ENCODE data around the gene PGAP6. TPM values are rescaled to one million over a fixed set of nuclear protein-coding genes. Genes with fewer than 3 reads are reported as not detected.
"Not testable (repeated sequence)": the region's sequence is repeated elsewhere in the genome, so short reads cannot be mapped to it uniquely, and the experiment has no call there.

PGAP6 gene
- total and polyA plus RNA-seq, 2 of the 13 experiments (the other 11 are each of a cell fraction or from before 2014, with no cell fraction given) = 52.7 to 136 TPM

DNA sequence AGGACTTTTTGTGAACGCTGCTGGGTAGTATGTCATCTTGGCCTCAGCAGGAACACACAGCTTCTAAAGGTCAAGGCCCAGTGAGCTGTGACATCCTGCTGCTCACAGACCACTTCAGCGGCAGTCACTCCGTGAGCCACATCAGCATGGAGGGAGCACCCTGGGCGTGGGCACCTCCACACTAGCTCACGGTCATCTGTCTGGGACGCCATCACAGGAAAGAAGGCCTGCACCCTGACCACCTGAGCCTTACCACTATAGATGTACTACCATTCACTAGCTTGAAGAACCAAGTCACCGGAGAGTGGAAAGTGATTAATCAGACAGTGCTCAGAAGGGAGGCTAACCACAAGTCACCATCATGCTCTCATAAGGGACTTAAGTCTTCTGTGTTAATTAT, 32.6 kb downstream of the PGAP6 start (continued):
- TF ChIP-seq, protein P1, sequence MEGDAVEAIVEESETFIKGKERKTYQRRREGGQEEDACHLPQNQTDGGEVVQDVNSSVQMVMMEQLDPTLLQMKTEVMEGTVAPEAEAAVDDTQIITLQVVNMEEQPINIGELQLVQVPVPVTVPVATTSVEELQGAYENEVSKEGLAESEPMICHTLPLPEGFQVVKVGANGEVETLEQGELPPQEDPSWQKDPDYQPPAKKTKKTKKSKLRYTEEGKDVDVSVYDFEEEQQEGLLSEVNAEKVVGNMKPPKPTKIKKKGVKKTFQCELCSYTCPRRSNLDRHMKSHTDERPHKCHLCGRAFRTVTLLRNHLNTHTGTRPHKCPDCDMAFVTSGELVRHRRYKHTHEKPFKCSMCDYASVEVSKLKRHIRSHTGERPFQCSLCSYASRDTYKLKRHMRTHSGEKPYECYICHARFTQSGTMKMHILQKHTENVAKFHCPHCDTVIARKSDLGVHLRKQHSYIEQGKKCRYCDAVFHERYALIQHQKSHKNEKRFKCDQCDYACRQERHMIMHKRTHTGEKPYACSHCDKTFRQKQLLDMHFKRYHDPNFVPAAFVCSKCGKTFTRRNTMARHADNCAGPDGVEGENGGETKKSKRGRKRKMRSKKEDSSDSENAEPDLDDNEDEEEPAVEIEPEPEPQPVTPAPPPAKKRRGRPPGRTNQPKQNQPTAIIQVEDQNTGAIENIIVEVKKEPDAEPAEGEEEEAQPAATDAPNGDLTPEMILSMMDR (CRISPR knock-in tag; IDR thresholded peaks at IDR 0.05) = 0 out of 2 replicates have a peak, but pooled peaks have one; percentile 3
- TF ChIP-seq POLR2AphosphoS5 (IDR thresholded peaks at IDR 0.05; ENCODE audit: low read depth, low read length) (peak; percentile 30; the same call in 1 of the 2 replicates), ZFX (CRISPR knock-in tag; IDR thresholded peaks at IDR 0.05; ENCODE audit: low read depth) (0 out of 2 replicates have a peak, but pooled peaks have one; percentile 16), SAFB2 (CRISPR knock-in tag; IDR thresholded peaks at IDR 0.05; ENCODE audit: borderline replicate concordance, low read depth) (no peak), POLR2A (IDR thresholded peaks at IDR 0.05; ENCODE audit: insufficient read depth in 1 of 2, low read depth in 2 of 2, low read length in 2 of 2) (peak in 1 of 2 experiments; percentile 42; a peak in 1 of 4 replicates)

DNA sequence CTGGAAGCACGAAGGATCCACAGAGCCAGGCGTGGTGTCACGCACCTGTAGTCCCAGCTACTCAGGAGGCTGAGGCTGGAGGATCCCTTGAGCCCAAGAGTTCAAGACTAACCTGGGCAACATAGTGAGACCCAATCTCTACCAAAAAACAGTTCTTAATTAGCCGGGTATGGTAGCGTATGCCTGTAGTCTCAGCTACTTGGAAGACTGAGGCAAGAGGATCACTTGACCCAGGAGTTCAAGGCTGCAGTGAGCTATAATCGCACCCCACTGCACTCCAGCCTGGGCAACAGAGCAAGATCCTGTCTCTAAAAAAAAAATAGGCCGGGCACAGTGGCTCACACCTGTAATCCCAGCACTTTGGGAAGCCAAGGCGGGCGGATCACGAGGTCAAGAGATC, 33.3 kb downstream of the PGAP6 start:
- H3K9me3 ChIP-seq (ENCODE audit: low read length); in situ Hi-C loops (cut with HindIII; ENCODE audit: extremely low pct_ligation_motif_present, low pct_unique_long_range_greater_than_20kb); H3K4me2 ChIP-seq (ENCODE audit: low read depth, low read length); CTCF ChIA-PET (ENCODE audit: low intra/inter-chr PET ratio, low total read pairs); H3K4me3 ChIP-seq (replicated peaks in 1 of 3; ENCODE audit: insufficient read depth in 1 of 3, low read depth in 2 of 3, low read length in 3 of 3); H3K9ac ChIP-seq (ENCODE audit: insufficient read depth, low read depth, low read length); intact Hi-C loops (cut with micrococcal nuclease; ENCODE audit: unreplicated experiment); FAIRE-seq; H3K27ac ChIP-seq (ENCODE audit: extremely low read length, insufficient read depth, low read length); H3K27me3 ChIP-seq (ENCODE audit: control insufficient read depth in 1 of 2, insufficient read depth in 2 of 2, low read length in 2 of 2); ATAC-seq; H2AFZ ChIP-seq (ENCODE audit: low read length); BruUV-seq (replicated peaks); DNase-seq (ENCODE audit: low spot score): not testable (repeated sequence)
- Histone ChIP-seq H3K36me3 (replicated peaks in 1 of 2; ENCODE audit: control insufficient read depth in 1 of 2, insufficient read depth in 2 of 2, low read length in 2 of 2) (peaks cover 16 to 41% of the 10 kb centered on the region in 2 experiments), H3K79me2 (ENCODE audit: insufficient read depth, low read length) (peaks cover 74% of the 10 kb centered on the region), H4K20me1 (ENCODE audit: insufficient read depth, low read length) (peaks cover 16% of the 10 kb centered on the region), H3K4me1 (ENCODE audit: insufficient read depth, low read length) (peaks cover 63% of the 10 kb centered on the region)
- TF ChIP-seq ZNF121 (CRISPR knock-in tag; IDR thresholded peaks at IDR 0.05) = peak; percentile 68
- 94% methylated on average over 10 of the region's 10 CpGs for WGBS (ENCODE audit: low lambda C conversion rate)
- POLR2A ChIA-PET = interaction anchor here (1.1 kb wide), 1 partner anchor 113 kb away, joined by 3 read pairs; no protein-coding TSS in a partner anchor
